CD1c-positive myeloid dendritic cell (primary cell): Measurements from ENCODE around the gene ATP8B3.
A peak's percentile ranks its signal among the peaks of the same experiment; 100 is the strongest.
"Not testable (repeated sequence)": the region's sequence is repeated elsewhere in the genome, so short reads cannot be mapped to it uniquely, and the experiment has no call there.

Source experiments
- DNase-seq: peaks from one replicate; pipeline ENCODE4 v3.0.0-alpha.2; 2016; ENCODE audit errors: extremely low spot score

Gene ATP8B3

GRCh38 chr19:1797313-1797712 lies 14.8 kb downstream of the ATP8B3 start:
- DNase-seq, result not testable (repeated sequence)

- no peak for DNase-seq
Observed at GRCh38 chr19:1796395-1797142, 15.5 kb downstream of the ATP8B3 start.

- no peak for DNase-seq
Observed at GRCh38 chr19:1794424-1795172, 17.5 kb downstream of the ATP8B3 start.

GRCh38 chr19:1791879-1792278 lies 20.2 kb downstream of the ATP8B3 start:
- no peak for DNase-seq

- no peak for DNase-seq
Observed at GRCh38 chr19:1790054-1790792, 21.9 kb downstream of the ATP8B3 start.

GRCh38 chr19:1789261-1790041 lies 22.6 kb downstream of the ATP8B3 start:
- no peak for DNase-seq

GRCh38 chr19:1787116-1787515 lies 25.0 kb downstream of the ATP8B3 start:
- DNase-seq, result no peak

GRCh38 chr19:1786668-1787067 lies 25.4 kb downstream of the ATP8B3 start:
- DNase-seq, result no peak

GRCh38 chr19:1785310-1785709 lies 26.8 kb downstream of the ATP8B3 start:
- no peak for DNase-seq

- DNase-seq, result no peak
Observed at GRCh38 chr19:1783874-1784273, 28.2 kb downstream of the ATP8B3 start.

GRCh38 chr19:1783354-1783753 lies 28.7 kb downstream of the ATP8B3 start:
- no peak for DNase-seq

- no peak for DNase-seq
Observed at GRCh38 chr19:1782521-1782920, 29.6 kb downstream of the ATP8B3 start.

- peak; percentile 21 for DNase-seq
Observed at GRCh38 chr19:1780272-1780958, 31.7 kb downstream of the ATP8B3 start.

- no peak for DNase-seq
Observed at GRCh38 chr19:1779574-1779973, 32.5 kb downstream of the ATP8B3 start.

GRCh38 chr19:1777149-1777548 lies 34.9 kb downstream of the ATP8B3 start:
- DNase-seq, result no peak

GRCh38 chr19:1776606-1777147 lies 35.4 kb downstream of the ATP8B3 start:
- no peak for DNase-seq

GRCh38 chr19:1775951-1776605 lies 36.0 kb downstream of the ATP8B3 start:
- DNase-seq, result no peak

- DNase-seq, result no peak
Observed at GRCh38 chr19:1774989-1775772, 36.9 kb downstream of the ATP8B3 start.

GRCh38 chr19:1773184-1773583 lies 38.9 kb downstream of the ATP8B3 start:
- no peak for DNase-seq
